ENCODE data around the gene ROBO3.

Gene ROBO3

GRCh38 chr11:124920870-124921609 is 55.8 kb downstream of the ROBO3 start:
- DNase-seq = peak; percentile 74

GRCh38 chr11:124922831-124923230 is 57.6 kb downstream of the ROBO3 start:
- no peak for DNase-seq

GRCh38 chr11:124923296-124923695 is 58.1 kb downstream of the ROBO3 start:
- DNase-seq = no peak

- no peak for DNase-seq
Observed at GRCh38 chr11:124928942-124929665, 63.9 kb downstream of the ROBO3 start.

GRCh38 chr11:124930799-124931198 is 65.6 kb downstream of the ROBO3 start:
- no peak for DNase-seq
